Activated CD4-positive, alpha-beta T cell treated with anti-CD3 and anti-CD28 coated beads for 36 hours (primary cell): ENCODE measurements around the gene GRIA4. TPM values are rescaled to one million over a fixed set of nuclear protein-coding genes. Genes with fewer than 3 reads are reported as not detected.

Experiments
- ATAC-seq: fragments of 200-7000 bp; cut with Tn5 transposase; one replicate; pipeline ENCODE4 v1.10.0; 2021; ENCODE audit warnings: mild to moderate bottlenecking, moderate library complexity
- CTCF ChIA-PET: fragments of 350-600 bp; sonication (Branson Sonifier 250); formaldehyde crosslinking; loops from one replicate; lab custom pipeline; 2021; ENCODE audit warnings: antibody characterized with exemption; lab: Charles Lee
- POLR2A ChIA-PET: fragments of 350-600 bp; sonication (Branson Sonifier 250); formaldehyde crosslinking; loops from one replicate; lab custom pipeline; 2021; ENCODE audit warnings: antibody characterized with exemption, inconsistent platforms; lab: Charles Lee
- DNase-seq: peaks from one replicate; pipeline ENCODE4 v3.0.0-alpha.2; 2020
- H3K27ac Mint-ChIP-seq: one replicate; pipeline ENCODE4 v1.8.0; 2021; ENCODE audit warnings: mixed read lengths
- H3K27me3 Mint-ChIP-seq: one replicate; pipeline ENCODE4 v1.8.0; 2021; ENCODE audit warnings: mixed read lengths
- H3K36me3 Mint-ChIP-seq: one replicate; pipeline ENCODE4 v1.8.0; 2021; ENCODE audit warnings: low read depth, mixed read lengths
- H3K4me1 Mint-ChIP-seq: one replicate; pipeline ENCODE4 v1.8.0; 2021; ENCODE audit warnings: mixed read lengths
- H3K4me3 Mint-ChIP-seq: one replicate; pipeline ENCODE4 v1.8.0; 2021; ENCODE audit warnings: mild to moderate bottlenecking, moderate library complexity, mixed read lengths
- H3K9me3 Mint-ChIP-seq: one replicate; pipeline ENCODE4 v1.8.0; 2021; ENCODE audit warnings: low read depth, mixed read lengths
- intact Hi-C, 2 experiments: fragments of 100-400 bp; cut with DNase I in 1 of 2; cut with micrococcal nuclease in 1 of 2; formaldehyde crosslinking; loops; one replicate each; pipeline versions ENCODE4 v1.14.2 to v1.15.1; 2022 to 2024; cut with DNase I, micrococcal nuclease
- total RNA-seq, 2 experiments: library from RNA; stranded (reverse); gene quantifications; one replicate each; pipeline ENCODE4 v1.2.3, GENCODE V29; 2021

GRIA4 gene
- total RNA-seq, 2 experiments from 2014 or later: not detected

- CTCF ChIA-PET: interaction anchor here (0.9 kb wide), 1 partner anchor 1298 kb away, joined by 4 read pairs; no protein-coding TSS in a partner anchor
- H3K27ac Mint-ChIP-seq: no peak overlapping the region
- H3K36me3 Mint-ChIP-seq: no peaks in the 10 kb centered on the region
- DNase-seq (no peak), ATAC-seq (no peak)
- no peaks in the 10 kb centered on the region for H3K4me1 Mint-ChIP-seq
- H3K27me3 Mint-ChIP-seq: no peaks in the 10 kb centered on the region
- intact Hi-C loops: no loop called here
- POLR2A ChIA-PET: no interaction called here
- H3K4me3 Mint-ChIP-seq: no peak overlapping the region
- H3K9me3 Mint-ChIP-seq: peaks cover 7% of the 10 kb centered on the region
These were observed 122.7 kb downstream of the GRIA4 start for GRCh38 chr11:105732611-105733010.

DNA sequence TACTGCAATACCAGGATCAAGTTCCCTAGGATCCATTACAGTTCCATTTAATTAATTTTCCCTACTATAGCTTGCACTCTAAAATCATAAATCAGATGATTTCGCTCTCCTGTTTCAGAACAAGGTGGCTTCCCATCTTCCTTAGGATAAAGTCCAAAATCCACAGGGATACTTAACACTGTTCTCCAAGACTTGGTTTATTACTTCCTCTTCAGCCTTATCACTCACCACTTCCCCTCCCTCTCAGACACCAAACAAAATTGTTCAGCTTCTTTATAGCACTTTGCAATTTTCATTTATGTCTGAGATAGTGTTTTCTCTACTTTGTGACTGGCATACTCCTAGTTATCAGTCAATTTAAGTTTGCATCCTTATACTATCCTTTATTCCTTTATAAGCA is 124.6 kb downstream of the GRIA4 start:
- no peak for DNase-seq
- Mint-ChIP-seq H3K4me3 (no peak overlapping the region), H3K27ac (no peak overlapping the region), H3K27me3 (no peaks in the 10 kb centered on the region), H3K36me3 (no peaks in the 10 kb centered on the region), H3K9me3 (peaks cover 3% of the 10 kb centered on the region), H3K4me1 (no peaks in the 10 kb centered on the region)
- CTCF ChIA-PET: no interaction called here
- intact Hi-C loops: no loop called here
- POLR2A ChIA-PET: no interaction called here
- no peak for ATAC-seq

GRCh38 chr11:105738251-105738650 is 128.4 kb downstream of the GRIA4 start:
- Mint-ChIP-seq H3K9me3 (no peaks in the 10 kb centered on the region), H3K27me3 (no peaks in the 10 kb centered on the region), H3K27ac (no peak overlapping the region), H3K4me1 (no peaks in the 10 kb centered on the region), H3K4me3 (no peak overlapping the region), H3K36me3 (no peaks in the 10 kb centered on the region)
- intact Hi-C loops: no loop called here
- no peak for ATAC-seq
- ChIA-PET POLR2A (no interaction called here), CTCF (no interaction called here)
- DNase-seq: no peak

GRCh38 chr11:105738986-105739795 is 129.3 kb downstream of the GRIA4 start:
- no peaks in the 10 kb centered on the region for H3K27me3 Mint-ChIP-seq
- H3K4me3 Mint-ChIP-seq: no peak overlapping the region
- CTCF ChIA-PET: interaction anchor here (0.7 kb wide), 1 partner anchor 64 kb away, joined by 3 read pairs; no protein-coding TSS in a partner anchor
- no peaks in the 10 kb centered on the region for H3K36me3 Mint-ChIP-seq
- POLR2A ChIA-PET: no interaction called here
- intact Hi-C loops: no loop called here
- ATAC-seq: no peak
- H3K9me3 Mint-ChIP-seq: no peaks in the 10 kb centered on the region
- H3K4me1 Mint-ChIP-seq: no peaks in the 10 kb centered on the region
- no peak for DNase-seq
- no peak overlapping the region for H3K27ac Mint-ChIP-seq

- Mint-ChIP-seq H3K27me3 (no peaks in the 10 kb centered on the region), H3K27ac (no peak overlapping the region), H3K36me3 (no peaks in the 10 kb centered on the region), H3K4me3 (no peak overlapping the region), H3K4me1 (no peaks in the 10 kb centered on the region), H3K9me3 (peaks cover 2% of the 10 kb centered on the region)
- CTCF ChIA-PET: no interaction called here
- POLR2A ChIA-PET: no interaction called here
- ATAC-seq (no peak), DNase-seq (no peak)
- intact Hi-C loops: no loop called here
These were observed 130.5 kb downstream of the GRIA4 start for GRCh38 chr11:105740164-105740903.

- DNase-seq: no peak
- peaks cover 3% of the 10 kb centered on the region for H3K9me3 Mint-ChIP-seq
These were observed 131.7 kb downstream of the GRIA4 start for GRCh38 chr11:105741488-105742020.

DNA sequence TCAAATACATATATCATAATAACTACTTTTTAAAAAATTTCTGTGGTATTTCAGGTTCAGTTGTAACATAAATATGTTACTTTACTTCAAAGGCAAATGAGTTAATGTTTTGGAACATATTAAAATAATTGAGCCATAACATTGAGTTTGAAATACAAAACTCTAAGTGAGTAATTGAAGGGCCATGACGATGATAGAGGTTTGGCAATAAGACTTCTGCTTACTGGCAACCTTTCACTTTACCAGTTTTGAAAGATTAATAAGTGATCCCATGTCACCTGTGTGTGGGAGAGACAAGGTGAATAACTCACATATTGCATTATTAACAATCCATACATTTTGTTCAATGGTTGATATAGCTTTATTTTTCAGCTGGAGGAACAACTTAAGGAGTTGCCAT is 144.4 kb downstream of the GRIA4 start:
- no peaks in the 10 kb centered on the region for H3K36me3 Mint-ChIP-seq
- ATAC-seq: no peak
- POLR2A ChIA-PET: no interaction called here

More at GRCh38 chr11:105741488-105742020, 131.7 kb downstream of the GRIA4 start:
- H3K27ac Mint-ChIP-seq: no peak overlapping the region
- no peaks in the 10 kb centered on the region for H3K36me3 Mint-ChIP-seq
- intact Hi-C loops: no loop called here
- H3K27me3 Mint-ChIP-seq: no peaks in the 10 kb centered on the region
- CTCF ChIA-PET: no interaction called here
- H3K4me3 Mint-ChIP-seq: no peak overlapping the region
- H3K4me1 Mint-ChIP-seq: no peaks in the 10 kb centered on the region
- POLR2A ChIA-PET: no interaction called here
- no peak for ATAC-seq

GRCh38 chr11:105754716-105755115 is 144.8 kb downstream of the GRIA4 start:
- no peaks in the 10 kb centered on the region for H3K9me3 Mint-ChIP-seq
- DNase-seq (no peak), ATAC-seq (no peak)

More for the DNA sequence above, 144.4 kb downstream of the GRIA4 start:
- H3K27me3 Mint-ChIP-seq: no peaks in the 10 kb centered on the region
- CTCF ChIA-PET: interaction anchor here (0.7 kb wide), 1 partner anchor 43 kb away, joined by 3 read pairs; no protein-coding TSS in a partner anchor
- no peaks in the 10 kb centered on the region for H3K9me3 Mint-ChIP-seq
- no peak for DNase-seq
- intact Hi-C loops: no loop called here
- H3K27ac Mint-ChIP-seq: no peak overlapping the region
- no peaks in the 10 kb centered on the region for H3K4me1 Mint-ChIP-seq
- H3K4me3 Mint-ChIP-seq: no peak overlapping the region

DNA sequence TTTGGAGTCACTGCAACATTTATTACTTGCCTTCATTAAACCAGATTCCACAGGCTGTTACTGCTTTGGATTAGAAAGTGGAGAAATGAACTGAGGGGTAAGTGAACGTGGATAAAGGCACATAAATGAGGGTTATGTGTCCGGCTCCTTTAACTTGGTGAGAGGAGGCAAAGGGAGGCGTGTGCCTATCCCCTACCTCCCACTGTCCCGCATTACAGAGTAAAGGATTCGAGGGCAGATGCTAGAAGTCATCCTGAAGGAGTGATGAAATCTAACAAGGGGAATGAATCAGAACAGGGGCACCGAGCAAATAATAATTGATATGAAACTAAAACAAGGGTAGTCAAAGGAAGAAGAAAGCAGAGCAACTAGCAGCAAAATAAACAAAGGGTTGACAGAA is 147.2 kb downstream of the GRIA4 start:
- DNase-seq (no peak), ATAC-seq (no peak)
- Mint-ChIP-seq H3K4me3 (no peak overlapping the region), H3K9me3 (no peaks in the 10 kb centered on the region), H3K36me3 (no peaks in the 10 kb centered on the region), H3K27me3 (no peaks in the 10 kb centered on the region), H3K4me1 (no peaks in the 10 kb centered on the region), H3K27ac (no peak overlapping the region)
- intact Hi-C loops: no loop called here
- ChIA-PET POLR2A (no interaction called here), CTCF (no interaction called here)

More at GRCh38 chr11:105754716-105755115, 144.8 kb downstream of the GRIA4 start:
- H3K27ac Mint-ChIP-seq: no peak overlapping the region
- ChIA-PET POLR2A (no interaction called here), CTCF (no interaction called here)
- intact Hi-C loops: no loop called here
- H3K4me1 Mint-ChIP-seq: no peaks in the 10 kb centered on the region
- no peaks in the 10 kb centered on the region for H3K27me3 Mint-ChIP-seq
- no peaks in the 10 kb centered on the region for H3K36me3 Mint-ChIP-seq
- H3K4me3 Mint-ChIP-seq: no peak overlapping the region

DNA sequence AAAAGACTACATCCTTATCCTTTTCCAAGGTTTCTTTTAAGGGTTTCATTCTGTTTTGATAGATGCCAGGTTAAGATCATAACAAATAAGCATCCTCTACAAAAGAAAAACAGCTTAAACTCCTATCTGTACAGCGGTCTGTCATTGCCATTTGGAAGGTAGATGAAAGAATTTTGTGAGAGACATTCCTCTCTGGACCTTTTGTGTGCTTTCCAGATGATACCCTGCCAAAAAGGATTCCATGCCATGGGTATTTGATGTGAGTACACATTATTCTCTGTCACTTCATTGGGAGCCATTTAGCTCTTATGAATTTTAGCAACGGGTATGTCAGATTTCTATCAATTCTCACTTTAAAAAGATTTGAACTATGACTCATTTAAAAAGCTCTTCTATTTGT is 153.7 kb downstream of the GRIA4 start:
- Mint-ChIP-seq H3K9me3 (no peaks in the 10 kb centered on the region), H3K4me3 (no peak overlapping the region), H3K27ac (no peak overlapping the region), H3K36me3 (no peaks in the 10 kb centered on the region), H3K27me3 (peaks cover 3% of the 10 kb centered on the region), H3K4me1 (no peaks in the 10 kb centered on the region)
- intact Hi-C loops: no loop called here
- ATAC-seq: no peak
- ChIA-PET CTCF (no interaction called here), POLR2A (no interaction called here)
- no peak for DNase-seq

DNA sequence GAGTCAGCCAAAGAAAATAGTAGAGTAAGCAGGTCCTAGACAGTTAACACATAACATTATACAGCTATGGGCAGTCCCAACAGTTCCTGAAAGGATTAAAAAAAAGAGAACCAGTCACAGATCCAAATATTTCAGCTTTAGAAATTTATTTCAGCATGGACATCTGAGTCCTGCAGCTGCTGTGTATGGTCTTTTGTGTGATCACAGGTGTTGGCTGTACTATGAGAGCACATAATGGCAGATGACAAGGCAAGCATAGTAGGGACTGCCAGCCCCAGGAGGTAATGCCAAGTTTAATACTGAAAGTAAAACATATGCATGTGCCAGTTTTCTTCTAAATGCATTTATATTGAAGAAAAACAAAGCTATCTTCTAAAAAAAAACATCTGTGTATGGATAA is 158.1 kb downstream of the GRIA4 start:
- ATAC-seq: no peak
- ChIA-PET POLR2A (no interaction called here), CTCF (interaction anchor here (0.8 kb wide), 1 partner anchor 264 kb away, joined by 3 read pairs; no protein-coding TSS in a partner anchor)
- intact Hi-C loops: no loop called here
- Mint-ChIP-seq H3K36me3 (no peaks in the 10 kb centered on the region), H3K9me3 (no peaks in the 10 kb centered on the region), H3K4me3 (no peak overlapping the region), H3K27me3 (peaks cover 2% of the 10 kb centered on the region), H3K4me1 (no peaks in the 10 kb centered on the region), H3K27ac (no peak overlapping the region)
- DNase-seq: no peak
